GM19463 (cell line): ENCODE measurements around the gene DNAJC27.
"Not testable (repeated sequence)": the region's sequence is repeated elsewhere in the genome, so short reads cannot be mapped to it uniquely, and the experiment has no call there.

Experiments used
- ATAC-seq: cut with Tn5 transposase; IDR thresholded peaks from one replicate; pipeline ENCODE4 v1.9.1; 2021; ENCODE audit warnings: mild to moderate bottlenecking, moderate library complexity; ENCODE audit not compliant: unreplicated experiment

Gene DNAJC27

GRCh38 chr2:24971536-24972314, at the start of gene DNAJC27:
DNAJC27 (minus strand) TSS chr2:24971955; CDS start chr2:24971904, 51 bp downstream.
- ATAC-seq = peak; percentile 93

- no peak for ATAC-seq
Observed at GRCh38 chr2:25018681-25019080, 46.9 kb upstream of the DNAJC27 start.

GRCh38 chr2:25014631-25015030, 42.9 kb upstream of the DNAJC27 start:
- no peak for ATAC-seq

GRCh38 chr2:25011342-25011741, 39.6 kb upstream of the DNAJC27 start:
- ATAC-seq = not testable (repeated sequence)

- ATAC-seq = no peak
Observed at GRCh38 chr2:25009954-25010353, 38.2 kb upstream of the DNAJC27 start.

- ATAC-seq = no peak
Observed at GRCh38 chr2:25002066-25002465, 30.3 kb upstream of the DNAJC27 start.

- ATAC-seq = no peak
Observed at GRCh38 chr2:25001325-25001637, 29.5 kb upstream of the DNAJC27 start.

GRCh38 chr2:25000503-25001324, 29.0 kb upstream of the DNAJC27 start:
- no peak for ATAC-seq

- ATAC-seq = no peak
Observed at GRCh38 chr2:25000036-25000435, 28.3 kb upstream of the DNAJC27 start.

GRCh38 chr2:24999097-24999496, 27.3 kb upstream of the DNAJC27 start:
- not testable (repeated sequence) for ATAC-seq

GRCh38 chr2:24994146-24994724, 22.5 kb upstream of the DNAJC27 start:
- ATAC-seq = no peak

GRCh38 chr2:24993406-24994145, 21.8 kb upstream of the DNAJC27 start:
- no peak for ATAC-seq

GRCh38 chr2:24986372-24986771, 14.6 kb upstream of the DNAJC27 start:
- no peak for ATAC-seq

GRCh38 chr2:24985511-24985910, 13.8 kb upstream of the DNAJC27 start:
- no peak for ATAC-seq

- no peak for ATAC-seq
Observed at GRCh38 chr2:24984912-24985311, 13.2 kb upstream of the DNAJC27 start.

- ATAC-seq = no peak
Observed at GRCh38 chr2:24981411-24982136, 9.8 kb upstream of the DNAJC27 start.

GRCh38 chr2:24978661-24979060, 6.9 kb upstream of the DNAJC27 start:
- no peak for ATAC-seq

GRCh38 chr2:24977631-24978030, 5.9 kb upstream of the DNAJC27 start:
- no peak for ATAC-seq

- ATAC-seq = no peak
Observed at GRCh38 chr2:24973812-24974211, 2.1 kb upstream of the DNAJC27 start.

GRCh38 chr2:24972315-24972961, 683 bp upstream of the DNAJC27 start:
- no peak for ATAC-seq
